Pancreas (tissue), 10 donors: ENCODE results near the gene LRP5. TPM values are rescaled to one million over a fixed set of nuclear protein-coding genes. Genes with fewer than 3 reads are reported as not detected.

Source experiments
- ATAC-seq, 4 donors: fragments of 200-7000 bp; cut with Tn5 transposase; one replicate each; pipeline versions ENCODE4 v1.8.0 to v1.9.1; 2020; ENCODE audit warnings: mild to moderate bottlenecking in 4 of 4, moderate library complexity in 4 of 4
- DNase-seq, 6 donors: peaks; one replicate each; pipeline ENCODE4 v3.0.0-alpha.2; 2020
- FAIRE-seq: peaks from 2 replicates; lab custom pipeline; 2012; peaks lifted over from hg19 to GRCh38; lab: Jason Lieb, UNC
- H3K27ac ChIP-seq, 4 donors: fragments of 200-600 bp; sonication (generic); 1 replicate in 3 of 4; 2 replicates in 1 of 4; pipeline versions ENCODE4 v1.5.0 to v1.8.0; 2020
- H3K27me3 ChIP-seq, 4 donors: fragments of 200-600 bp; one replicate each; pipeline ENCODE4 v1.8.0; 2021
- H3K36me3 ChIP-seq, 3 donors: fragments of 200-600 bp; sonication (generic) in 1 of 3; one replicate each; pipeline versions ENCODE4 v1.5.0 to v1.8.0; 2020 to 2021
- H3K4me1 ChIP-seq, 3 donors: fragments of 200-600 bp; one replicate each; pipeline ENCODE4 v1.8.0; 2021
- H3K4me3 ChIP-seq, 4 donors: fragments of 200-600 bp; sonication (generic) in 2 of 4; one replicate each; pipeline versions ENCODE4 v1.5.0 to v1.8.0; 2020 to 2021
- H3K9me3 ChIP-seq, 4 donors: fragments of 200-600 bp; one replicate each; pipeline ENCODE4 v1.8.0; 2021
- CTCF ChIP-seq, 4 donors: fragments of 200-600 bp; sonication (generic) in 3 of 4; IDR thresholded peaks; one replicate each; pipeline versions ENCODE4 v1.5.0 to v1.8.0; 2021; ENCODE audit warnings: antibody characterized with exemption in 4 of 4
- WGBS, 2 donors: extraction: QIAGEN DNeasy Blood & Tissue Kit; methylation state at CpG; one replicate each; pipeline ENCODE4 v1.1.7; 2013; 5-methylcytosine and 5-hydroxymethylcytosine counted together
- intact Hi-C, 3 donors: fragments of 100-400 bp; cut with DNase I; formaldehyde crosslinking; loops; one replicate each; pipeline versions ENCODE4 v1.11.1 to v1.14.2; 2022
- polyA plus RNA-seq, 2 donors: library from polyadenylated mRNA; stranded (reverse); fragments of 200-250 nt; gene quantifications; one replicate each; pipeline ENCODE4 v1.2.3, GENCODE V29; 2013
- total RNA-seq, 6 donors: library from RNA; stranded (reverse); fragmentation: NEBNext Ultra II Directional in 4 of 6; extraction: Animal tissue kit (Norgen Biotek cat#: 25700) in 4 of 6; gene quantifications; one replicate each; pipeline versions ENCODE4 v1.2.1 to v1.2.4, GENCODE V29; 2021 to 2023
- donor health status: healthy with polysubstance abuse.
- donor health status: DM: no; HTN: no; CAD: no; lungs with moderate emphysema.
- donor health status: DM: no; HTN: no; CAD: no.
- donor health status: control.
- donor health status: control.
- donor health status: Bipolar disorder and iron deficiency.
- donor health status: DM: yes; HTN: yes; CAD: no.
- donor health status: DM: no; HTN: no; CAD: no.
- donor health status: DM: no; HTN: no; CAD: no.
- donor health status: DM: yes; HTN: yes; CAD: no.

Gene LRP5
- total and polyA plus RNA-seq, 8 donors, result 27.4 to 62.8 (median 32.5) TPM

GRCh38 chr11:68448604-68449011 lies 136.2 kb downstream of the LRP5 start:
- intact Hi-C loops, result loop anchor here in 1 of 3 donors (5.0 kb wide), 1 partner anchor 191 kb away; no protein-coding TSS in a partner anchor
- no peak overlapping the region for H3K27ac ChIP-seq
- 90 to 93% methylated on average over 25 of the region's 25 CpGs for WGBS, 2 donors

GRCh38 chr11:68449951-68450350 lies 137.6 kb downstream of the LRP5 start:
- Histone ChIP-seq H3K9me3 (no peaks in the 10 kb centered on the region), H3K27ac (no peak overlapping the region), H3K27me3 (no peaks in the 10 kb centered on the region), H3K4me1 (no peaks in the 10 kb centered on the region), H3K4me3 (no peak overlapping the region), H3K36me3 (peaks cover 0 to 12% (median 0%) of the 10 kb centered on the region in 3 donors)
- peak in 2 of 6 donors; percentile 36 to 54 for DNase-seq
- no peak for ATAC-seq
- TF ChIP-seq CTCF (IDR thresholded peaks at IDR 0.05), result no peak
- intact Hi-C loops, result loop anchor here in 1 of 3 donors (5.0 kb wide), 1 partner anchor 193 kb away; no protein-coding TSS in a partner anchor
- WGBS, 2 donors, result 92 to 95% methylated on average over 11 of the region's 11 CpGs
- FAIRE-seq, result no peak

More at GRCh38 chr11:68448604-68449011, 136.2 kb downstream of the LRP5 start:
- H3K9me3 ChIP-seq, result no peaks in the 10 kb centered on the region
- ATAC-seq, result no peak
- H3K27me3 ChIP-seq, result no peaks in the 10 kb centered on the region
- peaks cover 0 to 12% (median 0%) of the 10 kb centered on the region in 3 donors for H3K36me3 ChIP-seq
- no peak overlapping the region for H3K4me3 ChIP-seq
- FAIRE-seq, result no peak
- peak in 2 of 6 donors; percentile 49 to 63 for DNase-seq
- H3K4me1 ChIP-seq, result no peaks in the 10 kb centered on the region
- no peak for TF ChIP-seq CTCF (IDR thresholded peaks at IDR 0.05)

GRCh38 chr11:68450711-68451110 lies 138.3 kb downstream of the LRP5 start:
- H3K9me3 ChIP-seq, result no peaks in the 10 kb centered on the region
- H3K36me3 ChIP-seq, result peaks cover 0 to 12% (median 0%) of the 10 kb centered on the region in 3 donors
- H3K27me3 ChIP-seq, result no peaks in the 10 kb centered on the region
- FAIRE-seq (no peak), ATAC-seq (no peak), DNase-seq (peak in 1 of 6 donors; percentile 12)
- WGBS, 2 donors, result 95 to 98% methylated on average over 8 of the region's 8 CpGs
- H3K4me3 ChIP-seq, result no peak overlapping the region
- intact Hi-C loops, result no loop called here
- H3K4me1 ChIP-seq, result no peaks in the 10 kb centered on the region
- H3K27ac ChIP-seq, result no peak overlapping the region
- TF ChIP-seq CTCF (IDR thresholded peaks at IDR 0.05), result no peak

- ATAC-seq (no peak), DNase-seq (peak in 1 of 6 donors; percentile 52), FAIRE-seq (no peak)
- Histone ChIP-seq H3K27ac (no peak overlapping the region), H3K4me1 (no peaks in the 10 kb centered on the region), H3K9me3 (no peaks in the 10 kb centered on the region), H3K4me3 (no peak overlapping the region), H3K36me3 (no peaks in the 10 kb centered on the region), H3K27me3 (no peaks in the 10 kb centered on the region)
- no peak for TF ChIP-seq CTCF (IDR thresholded peaks at IDR 0.05)
- intact Hi-C loops, result no loop called here
- 44 to 71% methylated on average over 8 of the region's 8 CpGs for WGBS, 2 donors
Measured at GRCh38 chr11:68454767-68455166, 142.4 kb downstream of the LRP5 start.

- intact Hi-C loops, result no loop called here
- no peak for FAIRE-seq
- Histone ChIP-seq H3K4me1 (no peaks in the 10 kb centered on the region), H3K27ac (no peak overlapping the region), H3K9me3 (no peaks in the 10 kb centered on the region), H3K4me3 (no peak overlapping the region), H3K36me3 (no peaks in the 10 kb centered on the region), H3K27me3 (no peaks in the 10 kb centered on the region)
- TF ChIP-seq CTCF (IDR thresholded peaks at IDR 0.05), result no peak
- ATAC-seq, result no peak
- DNase-seq, result peak in 1 of 6 donors; percentile 43
- WGBS, 2 donors, result 78 to 85% methylated on average over 8 of the region's 8 CpGs
Measured at GRCh38 chr11:68455485-68455884, 143.1 kb downstream of the LRP5 start.
